Fibroblast of lung (primary cell): ENCODE data around the gene FAM53B. TPM values are rescaled to one million over a fixed set of nuclear protein-coding genes. Genes with fewer than 3 reads are reported as not detected.
A peak's percentile ranks its signal among the peaks of the same experiment; 100 is the strongest.

Experiments
- DNase-seq, 2 donors: peaks; one replicate each; pipeline versions ENCODE4 v3.0.0 to v3.0.0-alpha.2; 2010; ENCODE audit warnings: low read depth in 2 of 2
- H2AFZ ChIP-seq: 2 replicates; pipeline ENCODE4 v1.5.1; 2012; ENCODE audit warnings: low read length, control low read depth, inconsistent platforms
- H3K27ac ChIP-seq: 2 replicates; pipeline ENCODE4 v1.5.1; 2011; ENCODE audit warnings: low read length, control low read depth; ENCODE audit not compliant: insufficient read depth
- H3K27me3 ChIP-seq: 2 replicates; pipeline ENCODE4 v1.5.1; 2011; ENCODE audit warnings: mild to moderate bottlenecking, low read length; ENCODE audit not compliant: control insufficient read depth, insufficient read depth
- H3K36me3 ChIP-seq: 2 replicates; pipeline ENCODE4 v1.5.1; 2011; ENCODE audit warnings: low read length; ENCODE audit not compliant: control insufficient read depth, insufficient read depth
- H3K4me1 ChIP-seq: 2 replicates; pipeline ENCODE4 v1.5.1; 2011; ENCODE audit warnings: low read length; ENCODE audit not compliant: control insufficient read depth, insufficient read depth; ENCODE audit errors: extremely low read depth
- H3K4me2 ChIP-seq: 2 replicates; pipeline ENCODE4 v1.5.1; 2011; ENCODE audit warnings: low read length, control low read depth; ENCODE audit not compliant: insufficient read depth; ENCODE audit errors: extremely low read depth
- H3K4me3 ChIP-seq, 4 experiments: fragments of 200-600 bp in 1 of 4; sonication (generic) in 1 of 4; replicated peaks in 1 of 4; 2 replicates each; pipeline ENCODE4 v1.5.1; 2011 to 2016; ENCODE audit warnings: low read length in 4 of 4, low read depth in 3 of 4, mild to moderate bottlenecking in 3 of 4, control low read depth in 2 of 4, inconsistent platforms in 1 of 4, mixed read lengths in 1 of 4; ENCODE audit not compliant: insufficient read depth in 1 of 4; ENCODE audit errors: control extremely low read depth in 1 of 4
- H3K79me2 ChIP-seq: 2 replicates; pipeline ENCODE4 v1.5.1; 2012; ENCODE audit warnings: mild to moderate bottlenecking, low read length, inconsistent platforms; ENCODE audit not compliant: control insufficient read depth, insufficient read depth
- H3K9ac ChIP-seq: 2 replicates; pipeline ENCODE4 v1.5.1; 2011; ENCODE audit warnings: mild to moderate bottlenecking, low read length, control low read depth; ENCODE audit not compliant: insufficient read depth
- H3K9me3 ChIP-seq: 2 replicates; pipeline ENCODE4 v1.5.1; 2012; ENCODE audit warnings: low read depth, low read length; ENCODE audit not compliant: control insufficient read depth, insufficient read depth
- H4K20me1 ChIP-seq: 2 replicates; pipeline ENCODE4 v1.5.1; 2011; ENCODE audit warnings: low read length; ENCODE audit not compliant: control insufficient read depth, insufficient read depth; ENCODE audit errors: extremely low read depth
- CTCF ChIP-seq, 2 donors: IDR thresholded peaks in 1 of 2; conservative IDR thresholded peaks in 1 of 2; 1 replicate in 1 of 2; 2 replicates in 1 of 2; pipeline ENCODE4 v1.5.1; 2011 to 2012; ENCODE audit warnings: low read length in 2 of 2, control low read depth in 1 of 2, inconsistent platforms in 1 of 2, low read depth in 1 of 2, mild to moderate bottlenecking in 1 of 2
- EZH2 ChIP-seq: IDR thresholded peaks from 2 replicates; pipeline ENCODE4 v1.5.1; 2012; ENCODE audit warnings: low read length, control low read depth, mild to moderate bottlenecking; ENCODE audit errors: missing control alignments
- polyA plus RNA-seq, 2 donors: library from polyadenylated mRNA; depleted of rRNA in 1 of 2; stranded (reverse) in 1 of 2; unstranded in 1 of 2; fragments of >200 nt; gene quantifications; 2 replicates each; pipeline ENCODE4 v1.2.1, GENCODE V29; 2011 to 2012; ENCODE audit warnings: missing spikeins in 1 of 2
- total RNA-seq: library from RNA; depleted of rRNA; stranded (reverse); fragments of >200 nt; gene quantifications from 2 replicates; pipeline ENCODE4 v1.2.1, GENCODE V29; 2014

FAM53B gene
- total and polyA plus RNA-seq, 2 donors (not counting 1 experiment from before 2014, with no cell fraction given): 2.2 to 11.7 TPM

GRCh38 chr10:124708246-124708779 is 35.9 kb downstream of the FAM53B start:
- Histone ChIP-seq H2AFZ (no peak overlapping the region), H3K27ac (no peak overlapping the region), H3K4me1 (peaks cover 8% of the 10 kb centered on the region), H4K20me1 (no peaks in the 10 kb centered on the region), H3K4me2 (no peak overlapping the region), H3K79me2 (no peaks in the 10 kb centered on the region), H3K27me3 (no peaks in the 10 kb centered on the region), H3K9me3 (no peaks in the 10 kb centered on the region), H3K4me3 (no peak overlapping the region), H3K9ac (no peak overlapping the region), H3K36me3 (peaks cover 5% of the 10 kb centered on the region)
- TF ChIP-seq EZH2 (no peak), CTCF (conservative IDR thresholded peaks at IDR 0.05 in 1 of 2, IDR thresholded peaks at IDR 0.05 in 1 of 2; ENCODE audit: low read depth in 1 of 2, low read length in 2 of 2) (no peak)
- peak in 1 of 2 donors; percentile 31 for DNase-seq

GRCh38 chr10:124707551-124707950 is 36.6 kb downstream of the FAM53B start:
- H3K79me2 ChIP-seq: no peaks in the 10 kb centered on the region
- H3K9ac ChIP-seq: no peak overlapping the region
- H3K27me3 ChIP-seq: no peaks in the 10 kb centered on the region
- no peak overlapping the region for H3K4me3 ChIP-seq
- H3K4me2 ChIP-seq: no peak overlapping the region
- H2AFZ ChIP-seq: no peak overlapping the region
- no peak for DNase-seq
- H3K27ac ChIP-seq: no peak overlapping the region
- TF ChIP-seq CTCF (conservative IDR thresholded peaks at IDR 0.05 in 1 of 2, IDR thresholded peaks at IDR 0.05 in 1 of 2; ENCODE audit: low read depth in 1 of 2, low read length in 2 of 2): no peak
- TF ChIP-seq EZH2: no peak
- H3K4me1 ChIP-seq: peaks cover 8% of the 10 kb centered on the region
- no peaks in the 10 kb centered on the region for H3K9me3 ChIP-seq
- H3K36me3 ChIP-seq: peaks cover 5% of the 10 kb centered on the region
- no peaks in the 10 kb centered on the region for H4K20me1 ChIP-seq

DNA sequence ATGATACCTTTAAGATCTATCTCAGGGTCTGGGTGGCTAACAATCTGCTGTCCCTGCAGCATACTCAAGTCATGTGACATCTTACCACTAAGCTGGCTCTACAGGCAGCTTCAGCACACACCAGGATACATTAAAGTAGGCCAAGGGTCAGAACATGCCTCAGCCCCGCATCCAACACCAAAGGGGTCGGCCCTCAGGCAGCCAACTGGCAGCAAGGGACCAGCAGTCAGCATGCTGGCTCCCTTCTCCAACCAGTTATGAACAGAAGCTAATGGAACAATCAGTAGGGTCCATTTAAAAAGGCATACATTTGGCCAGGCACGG is 37.1 kb downstream of the FAM53B start:
- H3K4me1 ChIP-seq: peaks cover 8% of the 10 kb centered on the region
- no peaks in the 10 kb centered on the region for H3K9me3 ChIP-seq
- peaks cover 5% of the 10 kb centered on the region for H3K36me3 ChIP-seq
- no peaks in the 10 kb centered on the region for H4K20me1 ChIP-seq
- no peaks in the 10 kb centered on the region for H3K79me2 ChIP-seq
- no peak for DNase-seq
- H3K4me2 ChIP-seq: no peak overlapping the region
- no peak overlapping the region for H3K27ac ChIP-seq
- H3K9ac ChIP-seq: no peak overlapping the region
- H2AFZ ChIP-seq: no peak overlapping the region
- H3K4me3 ChIP-seq: no peak overlapping the region
- H3K27me3 ChIP-seq: no peaks in the 10 kb centered on the region
- TF ChIP-seq EZH2 (no peak), CTCF (conservative IDR thresholded peaks at IDR 0.05 in 1 of 2, IDR thresholded peaks at IDR 0.05 in 1 of 2; ENCODE audit: low read depth in 1 of 2, low read length in 2 of 2) (no peak)
